ENCODE data around the gene ZNF587B.

GRCh38 chr19:57815247-57816075 is 14.6 kb upstream of the ZNF587B start:
- no peak for TF ChIP-seq EZH2 (IDR thresholded peaks at IDR 0.05; ENCODE audit: insufficient read depth, poor library complexity, severe bottlenecking)
- no peak for TF ChIP-seq EZH2phosphoT487 (IDR thresholded peaks at IDR 0.05; ENCODE audit: insufficient read depth, low read depth)

All from GM23248 (cell line).